Astrocyte of the spinal cord (primary cell): Measurements from ENCODE around the gene C14orf180.

Experiments
- DNase-seq: peaks from one replicate; pipeline ENCODE4 v3.0.0; 2011; ENCODE audit warnings: low read depth, low spot score
- H3K4me3 ChIP-seq: 2 replicates; pipeline ENCODE4 v1.5.1; 2011; ENCODE audit warnings: low read depth, mild to moderate bottlenecking, low read length, moderate library complexity
- in situ Hi-C: cut with HindIII; loops from 2 replicates; pipeline ENCODE4 v1.10.0; 2017; ENCODE audit warnings: low sequenced_read_pairs
- TF ChIP-seq, protein P1 (sequence below): IDR thresholded peaks from 2 replicates; pipeline ENCODE4 v1.5.1; 2012; ENCODE audit warnings: low read depth, mild to moderate bottlenecking, low read length, inconsistent platforms

C14orf180 gene

DNA sequence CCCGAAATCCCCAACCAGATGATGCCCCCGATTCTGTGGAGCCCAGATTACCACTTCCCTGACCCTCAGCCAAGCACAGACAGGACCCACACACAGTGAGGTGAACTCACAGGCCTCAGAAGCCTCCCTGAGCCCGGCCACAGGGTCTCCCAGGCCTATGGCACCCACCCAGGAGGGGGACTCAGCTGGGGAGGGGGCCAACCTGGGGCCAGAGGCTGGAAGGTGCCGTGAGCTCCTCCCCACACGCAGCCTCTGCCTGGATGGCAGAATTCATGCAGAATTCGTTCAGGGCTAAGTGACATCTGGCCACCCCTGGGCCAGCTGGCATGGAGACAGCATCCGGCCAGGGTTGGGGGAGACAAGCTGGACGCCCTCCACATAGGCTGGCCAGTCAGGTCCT lies 13.2 kb downstream of the C14orf180 start:
- no peak for DNase-seq
- in situ Hi-C loops: no loop called here
- no peak overlapping the region for H3K4me3 ChIP-seq
- TF ChIP-seq, protein P1, sequence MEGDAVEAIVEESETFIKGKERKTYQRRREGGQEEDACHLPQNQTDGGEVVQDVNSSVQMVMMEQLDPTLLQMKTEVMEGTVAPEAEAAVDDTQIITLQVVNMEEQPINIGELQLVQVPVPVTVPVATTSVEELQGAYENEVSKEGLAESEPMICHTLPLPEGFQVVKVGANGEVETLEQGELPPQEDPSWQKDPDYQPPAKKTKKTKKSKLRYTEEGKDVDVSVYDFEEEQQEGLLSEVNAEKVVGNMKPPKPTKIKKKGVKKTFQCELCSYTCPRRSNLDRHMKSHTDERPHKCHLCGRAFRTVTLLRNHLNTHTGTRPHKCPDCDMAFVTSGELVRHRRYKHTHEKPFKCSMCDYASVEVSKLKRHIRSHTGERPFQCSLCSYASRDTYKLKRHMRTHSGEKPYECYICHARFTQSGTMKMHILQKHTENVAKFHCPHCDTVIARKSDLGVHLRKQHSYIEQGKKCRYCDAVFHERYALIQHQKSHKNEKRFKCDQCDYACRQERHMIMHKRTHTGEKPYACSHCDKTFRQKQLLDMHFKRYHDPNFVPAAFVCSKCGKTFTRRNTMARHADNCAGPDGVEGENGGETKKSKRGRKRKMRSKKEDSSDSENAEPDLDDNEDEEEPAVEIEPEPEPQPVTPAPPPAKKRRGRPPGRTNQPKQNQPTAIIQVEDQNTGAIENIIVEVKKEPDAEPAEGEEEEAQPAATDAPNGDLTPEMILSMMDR: no peak

DNA sequence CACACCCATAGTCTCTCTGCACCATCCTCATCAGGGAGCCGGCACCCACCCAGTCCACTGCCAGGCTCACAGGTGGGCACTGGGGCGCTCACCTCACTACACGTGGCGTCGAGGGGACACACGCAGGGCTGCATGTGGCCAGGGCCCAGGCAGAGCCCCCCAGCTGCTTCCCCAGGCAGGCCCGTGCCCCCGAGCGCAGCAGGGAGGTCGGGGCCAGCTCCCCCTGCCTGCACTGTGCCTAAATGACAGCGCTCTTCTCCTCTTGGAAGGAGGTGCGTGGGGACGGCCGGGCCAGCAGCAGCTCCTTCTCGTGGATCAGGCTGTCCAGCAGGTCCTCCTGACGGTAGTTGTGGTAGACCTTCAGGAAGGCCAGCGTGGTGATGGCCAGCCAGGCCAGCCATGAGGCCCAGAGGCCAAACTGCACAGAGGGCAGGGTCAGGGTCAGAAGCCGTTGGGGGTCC lies 13.7 kb downstream of the C14orf180 start:
- no peak for DNase-seq
- no peak overlapping the region for H3K4me3 ChIP-seq
- in situ Hi-C loops: no loop called here
- TF ChIP-seq, protein P1: no peak

DNA sequence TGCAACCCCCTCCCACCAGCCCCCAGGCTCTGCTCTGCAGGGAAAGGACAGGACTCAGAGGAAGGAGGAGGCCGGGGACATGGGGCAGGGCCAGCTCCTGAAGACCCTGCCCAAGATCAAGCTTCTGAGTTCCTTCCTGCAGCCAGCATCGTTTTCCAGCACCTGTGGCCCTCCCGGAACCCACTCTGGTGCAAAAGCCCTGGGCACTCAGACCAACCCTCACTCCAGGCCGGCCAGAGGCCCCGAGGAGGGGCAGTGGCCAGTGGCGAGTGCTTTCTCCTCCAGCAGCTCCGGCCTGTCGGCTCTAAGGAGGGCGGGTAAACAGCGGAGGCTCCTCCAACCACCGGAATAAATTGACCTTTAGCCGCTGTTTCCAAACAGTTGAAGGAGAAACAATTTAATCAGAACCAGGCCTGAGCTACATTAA lies 14.2 kb downstream of the C14orf180 start:
- TF ChIP-seq, protein P1: no peak
- in situ Hi-C loops: no loop called here
- no peak for DNase-seq
- no peak overlapping the region for H3K4me3 ChIP-seq

DNA sequence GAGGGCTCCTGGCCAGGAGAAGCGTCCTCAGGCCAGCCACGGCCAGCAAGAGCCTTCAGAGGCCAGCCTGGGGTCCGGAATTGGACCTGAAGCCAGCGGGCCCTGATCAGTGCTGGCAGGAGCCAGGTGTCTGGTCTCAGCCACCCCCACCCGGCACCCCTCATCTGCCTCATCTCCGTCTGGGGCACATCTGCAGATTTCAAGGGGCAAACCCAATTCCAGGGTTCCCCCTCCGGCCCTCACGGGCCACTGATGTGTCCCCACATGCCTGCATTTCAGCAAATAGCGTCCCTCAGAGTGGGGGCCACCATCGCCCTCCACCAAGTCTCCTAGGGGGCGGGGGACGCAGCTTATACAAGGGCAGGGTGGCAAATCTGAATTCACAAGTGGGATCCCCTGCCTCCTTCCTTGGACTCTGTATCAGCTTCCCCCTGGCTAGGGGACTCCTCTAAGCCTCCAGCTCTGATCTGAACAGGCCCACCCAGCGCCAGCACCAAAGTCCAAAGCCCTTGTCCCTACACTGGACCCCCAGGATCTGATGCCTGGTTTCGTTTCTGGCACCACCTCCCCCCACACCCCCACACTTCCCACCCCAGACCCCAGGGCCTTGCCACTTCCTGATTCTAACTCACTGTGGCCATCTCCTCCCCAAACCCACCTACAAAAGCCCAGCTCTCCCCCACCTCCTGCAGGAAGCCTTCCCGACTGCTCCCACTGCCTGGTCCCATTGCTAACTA lies 14.9 kb downstream of the C14orf180 start:
- no peak overlapping the region for H3K4me3 ChIP-seq
- TF ChIP-seq, protein P1: no peak
- DNase-seq: no peak
- in situ Hi-C loops: no loop called here

DNA sequence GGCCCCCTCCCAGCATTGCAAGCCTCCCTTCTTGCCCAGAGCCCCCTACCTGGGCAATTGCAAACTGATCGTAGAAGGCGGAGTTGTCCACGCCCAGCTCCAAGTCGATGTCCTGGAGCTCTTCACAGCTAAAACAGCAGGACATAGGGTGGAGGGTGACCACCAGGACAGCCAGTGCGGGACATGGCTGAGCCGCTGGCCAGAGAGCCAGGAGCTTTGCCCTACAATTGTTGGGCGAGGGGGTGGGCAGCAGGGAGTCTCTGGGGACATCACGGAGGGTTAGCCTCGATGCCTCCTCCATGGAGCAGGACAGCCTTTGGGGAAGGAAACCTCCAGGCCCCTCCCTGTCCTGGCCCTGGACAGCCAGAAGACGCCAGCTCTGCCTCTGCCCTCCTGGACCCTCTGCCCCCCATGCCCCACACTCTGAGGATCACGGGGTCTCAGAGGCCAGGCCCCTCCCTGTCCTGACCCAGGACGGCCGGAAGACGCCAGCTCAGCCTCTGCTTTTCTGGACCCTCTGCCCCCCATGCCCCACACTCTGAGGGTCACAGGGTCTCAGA lies 15.6 kb downstream of the C14orf180 start:
- TF ChIP-seq, protein P1: no peak
- no peak for DNase-seq
- no peak overlapping the region for H3K4me3 ChIP-seq
- in situ Hi-C loops: no loop called here

DNA sequence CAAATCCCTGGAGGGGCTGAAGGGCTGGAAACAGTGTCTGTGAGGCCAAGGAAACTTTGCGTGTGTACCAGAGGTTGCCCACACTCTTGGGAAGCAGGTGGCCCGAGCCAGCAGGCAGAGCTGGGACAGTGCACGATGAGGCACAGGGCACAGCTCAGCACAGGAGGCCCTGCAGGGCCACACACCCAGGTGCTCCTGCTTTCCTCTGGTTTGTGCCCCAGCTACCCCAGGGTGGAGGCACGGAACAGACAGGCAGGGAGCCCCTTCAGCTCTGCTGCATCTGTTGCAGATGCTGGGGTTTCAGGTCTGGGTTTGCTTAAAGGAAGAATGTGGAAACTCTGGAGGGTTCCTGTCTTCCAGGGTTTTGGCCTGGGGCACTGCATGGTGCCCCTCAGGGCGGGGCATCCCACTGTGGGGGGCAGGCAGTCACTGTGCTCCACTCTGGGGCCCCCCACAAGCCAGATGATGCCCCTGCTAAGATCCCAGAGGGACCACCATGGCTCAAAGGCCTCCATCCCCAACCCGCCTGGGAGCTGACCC lies 16.4 kb downstream of the C14orf180 start:
- in situ Hi-C loops: no loop called here
- no peak overlapping the region for H3K4me3 ChIP-seq

More for the DNA sequence above, 16.4 kb downstream of the C14orf180 start:
- DNase-seq: no peak
- TF ChIP-seq, protein P1: no peak
